ENCODE measurements around the gene KHNYN.

The KHNYN gene

DNA sequence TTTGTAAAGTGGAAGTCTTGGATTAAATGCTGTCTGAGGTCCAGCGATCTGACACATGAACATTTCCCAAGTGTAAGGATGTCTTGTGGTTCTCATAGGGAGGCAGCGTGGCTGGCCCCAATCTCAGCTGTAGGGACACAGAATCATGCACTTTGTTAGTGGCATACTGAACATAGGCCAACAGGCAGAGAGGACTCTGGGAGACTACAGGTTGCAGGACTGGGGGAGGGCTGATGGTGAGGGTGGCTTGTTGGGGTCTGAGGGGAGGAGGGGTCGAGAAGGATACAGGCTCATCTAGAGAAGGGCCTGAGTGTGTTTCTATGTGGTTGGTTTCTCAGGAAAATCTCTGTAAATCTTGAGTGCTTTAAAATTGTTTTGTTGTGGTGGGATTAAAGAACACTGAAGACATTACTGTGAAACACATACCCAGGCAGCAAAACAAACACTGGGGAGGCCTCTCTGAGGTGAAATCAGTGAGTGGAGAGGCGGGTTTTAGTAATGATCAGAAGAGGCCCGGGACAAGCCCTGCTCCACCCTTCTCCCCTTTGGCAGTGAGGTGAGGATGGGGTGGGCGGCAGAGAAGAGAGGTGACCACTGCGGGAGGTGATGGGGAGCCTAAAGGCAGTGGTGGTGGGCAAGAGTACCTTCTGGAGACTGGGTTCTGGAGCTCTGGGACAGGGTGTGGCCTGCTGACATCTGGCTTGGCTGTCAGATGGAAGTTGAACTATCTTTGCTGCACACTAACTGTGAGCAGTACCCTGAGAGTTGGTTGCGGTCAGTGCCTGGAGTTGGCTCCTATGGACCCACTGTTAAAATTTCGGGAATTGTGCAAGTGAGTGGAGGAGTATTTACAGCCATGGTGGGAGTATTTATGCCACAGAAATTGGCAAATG, 27.7 kb upstream of the KHNYN start:
- DNase-seq: no peak

DNA sequence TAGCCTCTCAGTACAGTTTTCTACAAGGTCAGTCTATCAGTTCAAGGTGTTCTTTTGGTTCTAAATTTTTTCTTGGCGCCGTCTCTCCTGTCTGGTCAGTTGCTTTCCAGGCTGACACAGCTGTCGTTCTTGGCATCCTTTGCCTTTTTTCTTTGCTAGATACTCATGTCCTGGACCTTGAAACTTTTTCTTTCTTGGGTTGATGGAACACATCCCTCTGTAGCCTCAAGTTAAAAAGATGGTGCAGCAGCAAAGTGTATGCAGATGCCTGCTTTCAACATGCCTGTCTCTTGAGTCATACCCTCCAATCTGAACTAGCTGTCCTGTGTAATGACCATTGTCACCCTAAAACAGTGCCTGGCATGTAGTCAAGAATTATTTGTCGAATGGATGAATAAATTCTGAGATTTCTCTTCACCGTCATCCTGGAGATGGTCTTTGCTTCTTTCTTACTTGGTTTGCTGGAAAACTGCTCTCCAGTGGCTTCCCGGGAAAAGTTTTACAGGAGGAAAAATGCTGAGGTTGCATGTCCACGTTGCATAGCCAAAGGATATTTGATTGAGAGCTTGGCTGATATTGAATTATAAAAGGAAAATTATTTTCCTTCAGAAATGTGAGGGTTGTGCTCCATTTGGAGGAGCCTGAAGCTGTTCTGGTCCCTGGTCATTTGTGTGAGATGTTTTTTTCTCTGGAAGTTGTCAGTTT, 26.3 kb upstream of the KHNYN start:
- DNase-seq: no peak

DNA sequence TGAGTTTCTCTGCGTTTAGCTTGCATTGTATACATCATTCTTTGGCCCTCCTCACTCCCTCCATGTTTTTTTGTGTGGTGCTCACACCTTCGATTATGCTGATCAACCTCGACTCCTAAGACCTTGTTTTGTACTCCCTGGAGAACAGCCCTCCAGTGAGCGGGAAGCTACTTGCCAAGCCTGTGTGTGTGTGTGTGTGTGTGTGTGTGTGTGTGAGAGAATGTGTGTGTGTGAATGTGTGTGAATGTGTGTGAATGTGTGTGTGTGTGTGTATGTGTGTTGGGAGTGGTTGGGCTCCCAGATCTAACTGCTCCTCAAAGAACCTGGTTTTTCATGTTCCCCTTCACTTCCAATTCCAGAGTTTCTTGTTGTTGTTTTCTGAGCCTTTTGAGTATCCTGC, 24.9 kb upstream of the KHNYN start:
- no peak for DNase-seq

DNA sequence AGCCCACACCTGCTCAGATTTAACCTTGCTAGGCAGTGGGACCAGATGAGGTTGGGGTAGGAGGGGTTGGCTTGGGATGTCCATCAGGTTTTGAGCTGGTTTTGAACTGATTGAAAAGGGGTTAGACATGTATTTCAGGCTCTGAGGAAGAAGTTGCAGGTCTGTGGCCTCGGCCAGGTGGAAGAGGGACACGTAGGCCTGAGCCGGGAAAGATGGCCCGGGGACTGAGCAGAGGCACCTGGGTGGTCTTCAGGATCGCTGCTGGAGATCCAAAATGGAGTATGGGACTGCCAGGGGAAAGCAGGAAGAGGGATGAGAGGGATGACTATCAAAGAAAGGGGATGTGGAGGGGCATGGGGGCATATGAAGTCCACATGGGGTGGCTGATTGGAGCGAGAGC, 23.3 kb upstream of the KHNYN start:
- no peak for DNase-seq

DNA sequence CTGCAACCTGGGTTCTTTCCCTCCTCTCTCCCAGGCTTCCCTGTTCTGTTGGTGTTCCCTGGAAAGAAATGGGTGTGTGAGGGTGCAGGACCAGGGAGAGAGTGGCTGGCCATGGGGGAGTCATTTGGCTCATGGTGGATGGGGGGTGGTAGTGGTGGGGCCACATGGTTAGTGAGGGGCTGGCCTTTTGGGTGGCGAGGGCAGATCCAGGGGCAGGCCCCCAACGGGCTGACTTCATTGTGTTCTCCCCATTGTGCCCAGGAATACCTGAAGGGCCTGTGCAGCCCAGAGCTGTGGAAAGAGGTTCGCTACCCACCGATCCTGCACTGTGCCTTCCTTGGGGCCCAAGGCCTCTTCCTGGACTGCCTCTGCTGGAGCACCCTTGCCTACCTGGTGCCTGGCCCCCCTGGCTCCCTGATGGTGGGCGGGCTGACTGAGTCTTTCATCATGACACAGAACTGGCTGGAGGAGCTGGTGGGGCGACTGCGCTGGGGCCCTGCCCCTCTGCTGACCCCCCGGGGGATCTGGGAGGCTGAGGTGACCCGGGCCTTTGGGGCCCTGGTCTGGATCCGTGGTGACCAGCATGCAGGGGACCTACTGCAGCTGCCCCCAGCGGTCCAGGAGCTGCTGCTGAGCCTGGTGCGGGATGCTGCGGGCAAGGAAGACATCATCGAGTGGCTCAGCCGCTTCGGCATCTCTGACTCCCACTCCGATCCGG, 22.0 kb upstream of the KHNYN start:
- DNase-seq: no peak

DNA sequence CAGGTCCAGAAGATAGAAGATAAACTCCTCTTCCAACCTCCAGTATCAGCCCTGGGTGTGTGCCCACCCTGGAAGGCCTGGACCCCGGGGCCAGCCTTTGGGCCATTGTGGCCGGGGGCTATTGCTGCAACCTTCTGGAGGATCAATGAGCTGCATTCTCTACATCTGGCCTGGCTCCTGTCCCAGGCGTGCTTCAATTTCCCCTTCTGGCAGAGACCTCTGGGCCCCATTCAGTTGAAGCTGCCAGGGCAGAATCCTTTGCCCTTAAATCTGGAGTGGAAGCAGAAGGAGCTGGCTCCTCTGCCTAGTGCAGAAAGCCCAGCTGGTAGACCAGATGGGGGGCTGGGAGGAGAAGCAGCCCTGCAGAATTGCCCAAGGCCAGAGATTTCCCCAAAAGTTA, 21.0 kb upstream of the KHNYN start:
- DNase-seq: no peak

DNA sequence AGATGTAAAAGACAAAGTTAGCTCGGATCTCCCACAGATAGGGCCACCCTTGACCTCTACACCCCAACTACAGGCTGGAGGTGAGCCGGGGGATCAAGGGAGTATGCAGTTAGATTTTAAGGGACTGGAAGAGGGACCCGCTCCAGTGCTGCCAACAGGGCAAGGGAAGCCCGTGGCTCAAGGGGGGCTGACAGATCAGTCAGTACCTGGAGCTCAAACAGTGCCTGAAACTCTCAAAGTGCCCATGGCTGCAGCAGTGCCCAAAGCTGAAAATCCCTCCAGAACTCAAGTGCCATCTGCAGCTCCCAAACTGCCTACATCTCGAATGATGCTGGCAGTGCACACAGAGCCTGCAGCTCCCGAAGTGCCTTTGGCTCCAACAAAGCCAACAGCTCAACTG, 20.6 kb upstream of the KHNYN start:
- no peak for DNase-seq

DNA sequence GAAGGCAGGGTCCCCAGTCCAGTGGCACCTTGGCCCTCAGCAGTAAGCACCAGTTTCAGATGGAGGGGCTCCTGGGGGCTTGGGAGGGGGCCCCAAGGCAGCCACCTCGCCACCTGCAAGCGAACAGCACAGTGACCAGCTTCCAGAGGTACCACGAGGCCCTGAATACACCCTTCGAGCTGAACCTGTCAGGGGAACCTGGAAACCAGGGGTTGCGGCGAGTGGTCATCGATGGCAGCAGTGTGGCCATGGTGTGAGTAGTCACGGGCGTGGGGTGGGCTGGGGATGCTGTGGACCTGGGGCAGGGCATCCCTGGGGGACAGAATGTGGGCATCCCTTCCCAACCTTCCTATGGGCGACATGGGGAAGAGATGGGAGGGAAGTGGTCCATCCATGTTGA, 19.8 kb upstream of the KHNYN start:
- no peak for DNase-seq

DNA sequence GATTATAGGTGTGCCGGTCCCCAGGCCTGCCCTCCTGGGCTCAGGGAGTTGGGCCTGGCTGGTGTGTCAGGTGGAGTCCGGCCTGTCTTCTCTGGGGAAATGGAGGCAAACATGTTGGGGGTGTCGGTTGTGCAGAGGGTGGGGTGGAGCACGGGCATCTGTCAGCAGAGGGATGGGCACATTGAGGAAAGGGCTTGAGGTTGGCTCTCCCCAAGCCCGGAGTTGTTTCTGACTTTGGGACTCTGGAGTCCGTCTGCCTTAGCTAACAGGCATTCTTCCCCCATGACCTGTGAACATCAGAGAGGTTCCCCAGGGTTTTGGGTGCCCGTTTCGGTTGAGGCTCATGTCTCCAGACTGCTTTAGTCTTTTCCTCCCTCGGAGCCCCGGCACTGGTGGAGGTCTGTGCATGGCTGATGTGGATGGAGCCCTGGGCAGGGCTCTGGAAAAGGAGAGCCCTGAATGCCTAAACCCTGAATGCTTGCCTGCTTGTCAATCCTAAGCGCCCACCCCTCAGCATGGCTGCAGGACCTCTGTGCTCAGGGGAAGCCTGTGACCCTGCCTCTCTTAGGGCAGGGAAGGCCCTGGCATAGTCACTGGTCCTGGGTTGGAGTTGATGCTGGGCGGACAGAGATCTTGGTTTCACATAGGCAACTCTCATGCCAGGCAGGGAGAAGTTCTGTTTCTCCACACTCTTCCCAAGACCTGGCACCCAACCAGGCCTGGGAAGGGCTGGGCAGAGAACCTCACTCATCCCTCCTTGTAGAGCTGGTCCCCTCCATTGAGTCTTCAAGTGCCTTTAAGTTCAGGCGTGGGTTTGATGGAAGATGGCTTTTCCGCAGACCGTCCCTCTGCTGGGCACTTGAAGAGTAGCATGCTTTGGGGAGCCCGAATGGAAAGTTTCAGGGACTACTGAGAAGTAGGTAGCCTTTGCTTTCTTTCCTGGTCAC, 18.0 kb upstream of the KHNYN start:
- peak; percentile 19 to 49 for DNase-seq

DNA sequence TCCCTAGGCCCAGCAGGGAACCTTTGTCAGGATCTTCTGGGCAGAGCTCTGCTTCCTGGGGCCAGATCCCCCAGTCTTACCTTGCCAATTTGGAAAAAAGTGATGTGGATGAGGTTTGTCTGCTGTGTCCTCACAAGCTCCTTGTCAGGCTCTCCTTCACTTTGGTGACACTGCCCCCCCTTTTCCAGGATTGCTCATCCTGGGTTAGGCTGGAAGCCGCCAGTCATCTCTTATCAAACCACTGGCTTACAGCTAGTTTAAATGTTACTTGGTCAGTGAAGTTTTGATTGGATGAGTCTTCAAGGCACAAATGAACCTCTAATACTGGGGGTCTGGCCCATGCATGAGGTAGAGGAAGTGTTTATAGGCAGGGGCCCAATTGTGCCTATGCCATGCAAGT, 15.7 kb upstream of the KHNYN start:
- DNase-seq: no peak

DNA sequence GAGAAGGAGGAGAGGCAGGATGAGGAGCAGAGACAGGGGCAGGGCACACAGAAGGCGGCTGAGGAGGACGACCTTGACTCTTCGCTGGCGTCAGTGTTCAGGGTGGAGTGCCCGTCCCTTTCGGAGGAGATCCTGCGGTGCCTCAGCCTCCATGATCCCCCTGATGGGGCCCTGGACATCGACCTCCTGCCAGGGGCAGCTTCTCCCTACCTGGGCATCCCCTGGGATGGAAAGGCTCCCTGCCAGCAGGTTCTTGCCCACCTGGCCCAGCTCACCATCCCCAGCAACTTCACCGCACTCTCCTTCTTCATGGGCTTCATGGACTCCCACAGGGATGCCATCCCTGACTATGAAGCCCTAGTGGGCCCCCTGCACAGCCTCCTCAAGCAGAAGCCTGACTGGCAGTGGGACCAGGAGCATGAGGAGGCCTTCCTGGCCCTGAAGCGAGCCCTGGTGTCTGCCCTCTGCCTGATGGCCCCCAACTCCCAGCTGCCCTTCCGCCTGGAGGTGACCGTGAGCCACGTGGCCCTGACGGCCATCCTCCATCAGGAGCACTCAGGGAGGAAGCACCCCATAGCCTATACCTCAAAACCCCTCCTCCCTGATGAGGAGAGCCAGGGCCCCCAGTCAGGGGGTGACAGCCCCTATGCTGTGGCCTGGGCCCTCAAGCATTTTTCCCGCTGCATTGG, 14.9 kb upstream of the KHNYN start:
- no peak for DNase-seq

DNA sequence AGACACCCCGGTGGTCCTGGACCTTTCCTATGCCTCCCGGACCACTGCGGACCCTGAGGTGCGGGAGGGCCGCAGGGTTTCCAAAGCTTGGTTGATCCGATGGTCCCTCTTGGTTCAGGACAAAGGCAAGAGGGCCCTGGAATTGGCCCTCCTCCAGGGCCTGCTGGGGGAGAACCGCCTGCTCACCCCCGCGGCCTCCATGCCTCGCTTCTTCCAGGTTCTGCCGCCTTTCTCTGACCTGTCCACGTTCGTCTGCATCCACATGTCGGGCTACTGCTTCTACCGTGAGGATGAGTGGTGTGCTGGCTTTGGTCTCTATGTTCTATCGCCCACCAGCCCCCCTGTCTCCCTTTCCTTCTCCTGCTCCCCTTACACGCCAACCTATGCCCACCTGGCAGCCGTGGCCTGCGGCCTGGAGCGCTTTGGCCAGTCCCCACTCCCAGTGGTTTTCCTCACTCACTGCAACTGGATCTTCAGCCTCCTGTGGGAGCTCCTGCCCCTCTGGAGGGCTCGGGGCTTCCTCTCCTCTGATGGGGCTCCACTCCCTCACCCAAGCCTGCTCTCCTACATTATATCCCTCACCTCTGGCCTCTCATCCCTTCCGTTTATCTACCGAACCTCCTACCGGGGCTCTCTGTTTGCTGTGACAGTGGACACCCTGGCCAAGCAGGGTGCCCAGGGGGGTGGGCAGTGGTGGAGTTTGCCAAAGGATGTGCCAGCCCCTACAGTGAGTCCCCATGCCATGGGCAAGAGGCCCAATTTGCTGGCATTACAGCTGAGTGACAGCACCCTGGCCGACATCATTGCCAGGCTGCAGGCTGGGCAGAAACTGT, 14.1 kb upstream of the KHNYN start:
- no peak for DNase-seq

DNA sequence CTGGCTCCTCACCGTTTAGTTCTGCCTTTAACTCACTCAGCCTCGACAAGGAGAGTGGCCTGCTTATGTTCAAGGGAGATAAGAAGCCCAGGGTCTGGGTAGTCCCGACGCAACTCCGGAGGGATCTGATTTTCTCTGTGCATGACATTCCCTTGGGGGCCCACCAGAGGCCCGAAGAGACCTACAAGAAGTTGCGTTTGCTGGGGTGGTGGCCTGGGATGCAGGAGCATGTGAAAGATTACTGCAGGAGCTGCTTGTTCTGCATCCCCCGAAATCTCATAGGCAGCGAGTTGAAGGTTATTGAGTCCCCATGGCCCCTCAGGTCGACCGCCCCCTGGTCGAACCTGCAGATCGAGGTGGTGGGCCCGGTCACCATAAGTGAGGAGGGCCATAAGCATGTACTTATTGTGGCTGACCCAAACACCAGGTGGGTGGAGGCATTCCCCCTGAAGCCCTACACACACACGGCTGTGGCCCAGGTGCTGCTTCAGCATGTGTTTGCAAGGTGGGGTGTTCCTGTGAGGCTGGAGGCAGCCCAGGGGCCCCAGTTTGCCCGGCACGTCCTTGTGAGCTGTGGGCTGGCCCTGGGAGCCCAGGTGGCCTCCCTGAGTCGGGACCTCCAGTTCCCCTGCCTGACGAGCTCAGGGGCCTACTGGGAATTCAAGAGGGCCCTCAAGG, 13.4 kb upstream of the KHNYN start:
- no peak for DNase-seq

DNA sequence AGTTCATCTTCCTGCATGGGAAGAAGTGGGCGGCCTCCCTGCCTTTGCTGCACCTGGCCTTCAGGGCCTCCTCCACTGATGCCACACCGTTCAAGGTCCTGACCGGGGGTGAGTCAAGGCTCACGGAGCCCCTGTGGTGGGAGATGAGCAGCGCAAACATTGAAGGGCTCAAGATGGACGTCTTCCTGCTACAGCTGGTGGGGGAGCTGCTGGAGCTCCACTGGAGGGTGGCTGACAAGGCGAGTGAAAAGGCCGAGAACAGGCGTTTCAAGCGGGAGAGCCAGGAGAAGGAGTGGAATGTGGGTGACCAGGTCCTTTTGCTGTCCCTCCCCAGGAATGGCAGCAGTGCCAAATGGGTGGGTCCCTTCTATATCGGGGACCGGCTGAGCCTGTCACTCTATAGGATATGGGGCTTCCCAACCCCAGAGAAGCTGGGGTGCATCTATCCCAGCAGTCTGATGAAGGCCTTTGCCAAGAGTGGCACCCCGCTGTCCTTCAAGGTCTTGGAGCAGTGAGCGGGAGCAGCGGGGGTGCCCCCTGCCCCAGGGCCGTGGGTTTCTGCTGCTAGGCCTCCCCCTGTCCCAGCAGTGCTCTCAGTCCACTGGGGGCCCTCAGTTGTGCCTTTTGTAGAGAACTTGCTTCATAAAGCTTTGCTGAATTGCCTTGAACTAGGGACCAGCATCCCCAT, 12.7 kb upstream of the KHNYN start:
- DNase-seq: no peak

DNA sequence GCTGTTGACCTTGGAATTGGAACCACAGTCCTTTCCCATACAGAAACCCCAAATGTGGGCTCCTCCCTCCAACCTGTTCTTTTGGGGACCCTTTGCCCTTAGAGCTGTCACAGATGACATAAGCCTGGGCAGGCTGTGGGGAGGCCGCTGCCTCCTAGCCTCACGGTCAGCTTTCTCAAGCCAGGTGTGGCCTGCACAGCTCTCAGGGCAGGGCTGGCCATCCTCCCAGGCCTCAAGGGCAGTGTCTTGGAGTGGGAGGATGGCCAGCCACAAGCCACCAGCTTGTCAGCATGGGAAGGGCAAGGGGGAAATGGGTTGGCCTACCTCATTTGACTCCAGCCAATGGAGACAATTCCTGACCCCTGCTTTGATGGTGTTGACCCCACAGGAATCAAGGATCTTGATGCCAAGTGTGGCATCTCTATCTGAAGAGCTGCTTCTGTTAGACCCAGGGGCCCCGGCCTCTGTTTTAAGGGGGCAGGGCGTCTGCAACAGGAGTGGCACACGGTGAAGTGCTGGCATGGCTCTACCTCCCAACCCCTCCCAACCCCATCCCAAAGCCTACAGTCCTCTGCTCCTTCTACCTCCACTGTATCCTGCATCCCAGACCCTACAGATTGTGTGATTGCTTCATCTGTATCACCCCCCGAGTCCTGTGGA, 11.8 kb upstream of the KHNYN start:
- no peak for DNase-seq

DNA sequence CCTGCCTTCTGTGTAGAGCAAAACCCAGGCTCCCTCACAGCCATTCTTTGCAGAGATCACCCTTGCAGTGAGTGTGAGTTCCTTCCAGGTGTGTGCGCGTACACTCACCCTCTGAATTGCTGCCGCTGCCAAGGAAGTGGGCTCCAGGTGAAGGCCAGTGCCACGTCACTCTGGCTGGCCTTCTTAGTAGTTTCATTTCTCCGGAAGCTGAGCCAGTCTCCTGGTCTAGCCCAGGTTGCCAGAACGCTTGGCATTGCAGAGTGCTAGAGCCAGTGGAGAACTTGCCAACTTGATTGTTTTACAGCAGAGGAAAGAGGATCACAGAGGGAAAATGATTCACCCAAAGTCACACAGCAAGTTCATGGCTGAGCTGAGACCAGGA, 11.3 kb upstream of the KHNYN start:
- no peak for DNase-seq

DNA sequence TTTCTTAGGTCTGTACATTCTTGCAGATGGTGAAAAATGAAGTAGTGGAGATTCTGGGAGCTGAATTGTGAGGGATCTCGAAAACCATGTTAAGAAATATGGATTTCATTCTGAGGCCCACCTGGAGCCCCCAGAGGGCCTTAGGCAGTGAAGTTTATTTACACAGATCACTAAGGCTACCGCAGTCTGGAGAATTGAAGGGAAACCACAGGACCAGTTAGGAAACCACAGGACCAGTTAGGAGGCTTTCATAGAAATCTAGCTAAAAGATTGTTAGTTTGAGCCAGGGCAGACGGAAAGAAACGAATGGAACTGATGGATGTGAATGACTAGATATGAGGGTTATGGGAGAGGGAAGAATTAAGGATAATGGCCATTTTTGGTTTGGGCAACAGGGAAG, 7.5 kb upstream of the KHNYN start:
- no peak for DNase-seq

DNA sequence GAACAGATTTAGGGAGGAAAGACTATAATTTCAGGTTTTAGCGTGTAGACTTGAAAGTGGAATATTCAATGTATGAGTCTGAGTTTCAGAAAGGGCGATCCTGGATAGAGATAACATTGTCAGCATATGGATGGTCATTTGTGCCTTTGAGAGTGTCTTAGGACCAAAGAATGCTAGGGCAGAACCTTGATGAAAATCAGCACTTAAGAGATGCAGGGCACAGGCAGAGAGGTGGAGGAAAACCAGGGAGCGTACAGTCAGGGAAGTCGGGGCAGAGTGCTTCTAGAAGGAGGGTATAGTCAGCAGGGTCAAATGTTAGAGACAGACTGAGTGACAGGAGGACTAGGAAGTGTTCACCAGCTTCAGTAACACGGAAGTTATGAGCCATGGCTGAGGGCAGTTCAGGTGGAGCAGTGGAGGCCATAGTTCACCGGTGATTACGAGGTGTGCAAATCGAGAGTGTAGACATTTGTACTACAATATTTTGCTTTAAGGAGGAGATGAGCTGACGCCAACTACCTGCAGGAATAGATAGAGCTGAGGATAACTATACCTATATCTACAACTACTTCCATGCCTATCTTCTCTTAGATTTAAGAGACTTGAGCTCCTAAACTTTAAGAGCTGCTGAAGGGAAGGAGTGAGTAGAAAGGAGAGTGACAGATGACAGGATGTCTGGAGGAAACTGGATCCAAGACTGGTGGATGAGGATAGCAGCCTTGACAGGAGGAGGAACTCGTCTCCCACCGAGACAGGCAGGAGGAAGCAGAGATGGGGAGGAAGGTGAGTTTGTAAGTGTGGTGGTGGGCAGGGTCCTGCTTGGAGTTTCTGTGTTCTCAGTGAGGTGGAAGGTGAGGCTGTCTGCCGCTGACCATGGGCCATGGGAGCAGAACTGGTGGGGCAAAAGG, 6.8 kb upstream of the KHNYN start:
- no peak for DNase-seq
